GM23338 (cell line): ENCODE data around the gene PLIN4. TPM values are rescaled to one million over a fixed set of nuclear protein-coding genes. Genes with fewer than 3 reads are reported as not detected.

Experiments used
- ATAC-seq: fragments of 200-7000 bp; cut with Tn5 transposase; 3 replicates; pipeline ENCODE4 v1.9.1; 2020
- DNase-seq: peaks from one replicate; pipeline ENCODE4 v3.0.0-alpha.2; 2015; ENCODE audit warnings: low spot score
- H2AFZ ChIP-seq: fragments of 200-600 bp; sonication (generic); 2 replicates; pipeline ENCODE4 v1.8.0; 2016; ENCODE audit warnings: antibody characterized with exemption, mild to moderate bottlenecking, moderate library complexity
- H3F3A ChIP-seq: fragments of 200-600 bp; sonication (generic); replicated peaks from 2 replicates; pipeline ENCODE4 v1.8.0; 2017; ENCODE audit warnings: antibody characterized with exemption, mixed run types, low read depth
- H3K27ac ChIP-seq: fragments of 200-600 bp; sonication (generic); 2 replicates; pipeline ENCODE4 v1.6.1; 2016; ENCODE audit warnings: low read depth
- H3K27me3 ChIP-seq: fragments of 200-600 bp; sonication (generic); 2 replicates; pipeline ENCODE4 v1.8.0; 2016; ENCODE audit warnings: mild to moderate bottlenecking, mixed run types, moderate library complexity; ENCODE audit not compliant: insufficient read depth
- H3K36me3 ChIP-seq: fragments of 200-600 bp; sonication (generic); 2 replicates; pipeline ENCODE4 v1.8.0; 2016; ENCODE audit warnings: mild to moderate bottlenecking; ENCODE audit not compliant: insufficient read depth
- H3K4me1 ChIP-seq: fragments of 200-600 bp; sonication (generic); 2 replicates; pipeline ENCODE4 v1.8.0; 2016; ENCODE audit warnings: mild to moderate bottlenecking, moderate library complexity; ENCODE audit not compliant: insufficient read depth
- H3K4me2 ChIP-seq: fragments of 200-600 bp; sonication (generic); 2 replicates; pipeline ENCODE4 v1.7.1; 2017; ENCODE audit warnings: mixed run types
- H3K4me3 ChIP-seq: fragments of 200-600 bp; sonication (generic); 2 replicates; pipeline ENCODE4 v1.6.1; 2016; ENCODE audit warnings: mixed run types
- H3K79me2 ChIP-seq: fragments of 200-600 bp; sonication (generic); replicated peaks from 2 replicates; pipeline ENCODE4 v1.8.0; 2017; ENCODE audit warnings: mild to moderate bottlenecking; ENCODE audit not compliant: insufficient read depth
- H3K9me2 ChIP-seq: fragments of 200-600 bp; sonication (generic); 2 replicates; pipeline ENCODE4 v1.8.0; 2017; ENCODE audit not compliant: insufficient read depth
- H4K20me1 ChIP-seq: fragments of 200-600 bp; sonication (generic); replicated peaks from 2 replicates; pipeline ENCODE4 v1.8.0; 2017; ENCODE audit warnings: mild to moderate bottlenecking; ENCODE audit not compliant: insufficient read depth
- H3K27ac Mint-ChIP-seq: 2 replicates; pipeline ENCODE4 v1.8.0; 2020; ENCODE audit warnings: inconsistent platforms, mild to moderate bottlenecking, moderate library complexity, mixed read lengths
- H3K27me3 Mint-ChIP-seq: 3 replicates; pipeline ENCODE4 v1.8.0; 2022; ENCODE audit warnings: low read depth, mild to moderate bottlenecking, moderate library complexity, mixed read lengths, inconsistent platforms; ENCODE audit not compliant: insufficient read depth, poor library complexity
- H3K36me3 Mint-ChIP-seq: 3 replicates; pipeline ENCODE4 v1.8.0; 2021; ENCODE audit warnings: low read depth, mild to moderate bottlenecking, inconsistent platforms, moderate library complexity, mixed read lengths
- H3K4me1 Mint-ChIP-seq: 3 replicates; pipeline ENCODE4 v1.8.0; 2020; ENCODE audit warnings: mild to moderate bottlenecking, inconsistent platforms, mixed read lengths
- H3K4me3 Mint-ChIP-seq: 3 replicates; pipeline ENCODE4 v1.8.0; 2021; ENCODE audit warnings: moderate library complexity, mild to moderate bottlenecking, inconsistent platforms, mixed read lengths
- H3K9me3 Mint-ChIP-seq: 3 replicates; pipeline ENCODE4 v1.8.0; 2020; ENCODE audit warnings: moderate library complexity, mild to moderate bottlenecking, inconsistent platforms, mixed read lengths
- CTCF ChIP-seq, 2 experiments: fragments of 200-600 bp in 1 of 2; sonication (generic) in 1 of 2; conservative IDR thresholded peaks; 2 replicates each; pipeline versions ENCODE4 v1.5.1 to v1.6.1; 2016 to 2017; ENCODE audit warnings: antibody characterized with exemption in 2 of 2, low read depth in 2 of 2, mild to moderate bottlenecking in 2 of 2, moderate library complexity in 1 of 2
- ETS1 ChIP-seq: IDR thresholded peaks from 2 replicates; pipeline ENCODE4 v1.6.1; 2016; ENCODE audit warnings: antibody characterized with exemption
- EZH2 ChIP-seq: fragments of 200-600 bp; sonication (generic); IDR thresholded peaks from one replicate; pipeline ENCODE4 v1.8.0; 2017; ENCODE audit warnings: antibody characterized with exemption, mild to moderate bottlenecking, low read depth; ENCODE audit not compliant: unreplicated experiment
- EZH2phosphoT487 ChIP-seq: fragments of 200-600 bp; sonication (generic); IDR thresholded peaks from one replicate; pipeline ENCODE4 v1.8.1; 2018; ENCODE audit warnings: antibody characterized with exemption; ENCODE audit not compliant: unreplicated experiment
- JUNB ChIP-seq: IDR thresholded peaks from one replicate; pipeline ENCODE4 v1.6.1; 2016; ENCODE audit warnings: antibody characterized with exemption; ENCODE audit not compliant: unreplicated experiment
- NANOG ChIP-seq: IDR thresholded peaks from 2 replicates; pipeline ENCODE4 v1.6.1; 2016; ENCODE audit warnings: antibody characterized with exemption, borderline replicate concordance
- ZNF114 ChIP-seq: fragments of 250-450 bp; sonication (Bioruptor Pico); IDR thresholded peaks from 2 replicates; pipeline ENCODE4 v1.5.0; 2020; ENCODE audit warnings: mild to moderate bottlenecking, moderate library complexity
- ZNF331 ChIP-seq: fragments of 250-450 bp; sonication (Bioruptor Pico); IDR thresholded peaks from 2 replicates; pipeline ENCODE4 v1.5.0; 2020; ENCODE audit warnings: low read depth, mild to moderate bottlenecking, moderate library complexity
- ZNF462 ChIP-seq: fragments of 250-450 bp; sonication (Bioruptor Pico); IDR thresholded peaks from 2 replicates; pipeline ENCODE4 v1.5.0; 2020; ENCODE audit warnings: mild to moderate bottlenecking, moderate library complexity
- polyA plus RNA-seq: library from polyadenylated mRNA; unstranded; fragments of >200 nt; fragmentation: Nextera tagmentation; extraction: Ambion mirVana; gene quantifications from 2 replicates; pipeline ENCODE4 v1.2.1, GENCODE V29; 2016
- total RNA-seq: library from RNA; depleted of rRNA; stranded (reverse); fragments of >200 nt; shearing (Covaris generic); gene quantifications from 2 replicates; pipeline ENCODE4 v1.2.3, GENCODE V29; 2014

Gene PLIN4
- total and polyA plus RNA-seq, 2 experiments from 2014 or later: 0.19 to 0.59 TPM

- H3K27ac ChIP-seq: no peak within 1 kb of the TSS
- no peak within 1 kb of the TSS for H2AFZ ChIP-seq
- TF ChIP-seq ZNF114 (CRISPR knock-in tag): no peak
- ATAC-seq (no peak), DNase-seq (no peak)
- no peaks in the 10 kb centered on the region for H3K27me3 ChIP-seq
- H3K36me3 ChIP-seq: no peaks in the 10 kb centered on the region
- H3K9me2 ChIP-seq: no peaks in the 10 kb centered on the region
- Mint-ChIP-seq H3K4me3 (no peak within 1 kb of the TSS), H3K9me3 (no peaks in the 10 kb centered on the region), H3K27me3 (peaks cover 16% of the 10 kb centered on the region), H3K4me1 (peaks cover 7% of the 10 kb centered on the region; the same call in 2 of the 3 replicates), H3K36me3 (peaks cover 9% of the 10 kb centered on the region), H3K27ac (no peak within 1 kb of the TSS)
- peaks cover 13% of the 10 kb centered on the region; the same call in 1 of the 2 replicates for H4K20me1 ChIP-seq
- H3K4me1 ChIP-seq: no peaks in the 10 kb centered on the region; the same call in 1 of the 2 replicates
- H3K4me3 ChIP-seq: no peak within 1 kb of the TSS
- no peaks in the 10 kb centered on the region for H3K79me2 ChIP-seq
- H3F3A ChIP-seq: peaks cover 9% of the 10 kb centered on the region; the same call in 1 of the 2 replicates
- H3K4me2 ChIP-seq: no peak within 1 kb of the TSS
These were observed 41.3 kb upstream of the PLIN4 start, which contains the start of gene SEMA6B for GRCh38 chr19:4559569-4559968. Gene SEMA6B, minus strand, starts transcription at chr19:4559684. Its CDS starts 1,227 bp downstream, at chr19:4558457.

GRCh38 chr19:4557971-4558941, 40.0 kb upstream of the PLIN4 start:
- ATAC-seq (peak; percentile 32), DNase-seq (peak; percentile 67)
- H3K27ac Mint-ChIP-seq: no peak overlapping the region
- H3K36me3 Mint-ChIP-seq: peaks cover 22% of the 10 kb centered on the region
- H3K4me1 Mint-ChIP-seq: peaks cover 7% of the 10 kb centered on the region; the same call in 2 of the 3 replicates
- no peak for TF ChIP-seq ZNF462 (CRISPR knock-in tag)
- TF ChIP-seq EZH2: no peak
- no peak for TF ChIP-seq JUNB
- TF ChIP-seq ETS1: no peak
- no peak for TF ChIP-seq EZH2phosphoT487
- no peak for TF ChIP-seq NANOG
- no peak for TF ChIP-seq ZNF331 (CRISPR knock-in tag)
- no peak for TF ChIP-seq ZNF114 (CRISPR knock-in tag)
- peak; percentile 82 to 85 for TF ChIP-seq CTCF (conservative IDR thresholded peaks at IDR 0.05; ENCODE audit: low read depth in 2 of 2)
- no peaks in the 10 kb centered on the region for H3K27me3 ChIP-seq
- H2AFZ ChIP-seq: no peak overlapping the region
- H3K9me3 Mint-ChIP-seq: no peaks in the 10 kb centered on the region
- no peak overlapping the region for H3K4me3 Mint-ChIP-seq
- H3K36me3 ChIP-seq: no peaks in the 10 kb centered on the region
- H3K4me2 ChIP-seq: peak overlapping the region; percentile 60; the same call in 1 of the 2 replicates
- H4K20me1 ChIP-seq: peaks cover 13% of the 10 kb centered on the region; the same call in 1 of the 2 replicates
- no peaks in the 10 kb centered on the region for H3K79me2 ChIP-seq
- peaks cover 18% of the 10 kb centered on the region for H3K27me3 Mint-ChIP-seq
- H3F3A ChIP-seq: peaks cover 9% of the 10 kb centered on the region; the same call in 1 of the 2 replicates
- H3K27ac ChIP-seq: no peak overlapping the region
- no peaks in the 10 kb centered on the region for H3K9me2 ChIP-seq
- H3K4me1 ChIP-seq: no peaks in the 10 kb centered on the region; the same call in 1 of the 2 replicates
- peak overlapping the region; percentile 30; the same call in 1 of the 2 replicates for H3K4me3 ChIP-seq
